IPS-18a (cell line): Measurements from ENCODE around the gene MBD3L1.

Source experiments
- H3K27ac ChIP-seq: one replicate; pipeline ENCODE4 v1.5.1; 2013; ENCODE audit warnings: low read length
- H3K27me3 ChIP-seq: one replicate; pipeline ENCODE4 v1.6.1; 2013; ENCODE audit warnings: mild to moderate bottlenecking, low read length; ENCODE audit not compliant: control insufficient read depth, insufficient read depth
- H3K36me3 ChIP-seq: one replicate; pipeline ENCODE4 v1.6.1; 2013; ENCODE audit warnings: low read depth, low read length; ENCODE audit not compliant: control insufficient read depth
- H3K4me1 ChIP-seq: one replicate; pipeline ENCODE4 v1.6.1; 2013; ENCODE audit warnings: low read depth, low read length; ENCODE audit not compliant: control insufficient read depth
- H3K4me3 ChIP-seq: one replicate; pipeline ENCODE4 v1.5.1; 2013; ENCODE audit warnings: low read length
- H3K9ac ChIP-seq: one replicate; pipeline ENCODE4 v1.6.1; 2013; ENCODE audit warnings: mild to moderate bottlenecking, low read length, moderate library complexity
- H3K9me3 ChIP-seq: one replicate; pipeline ENCODE4 v1.6.1; 2013; ENCODE audit warnings: low read depth, low read length; ENCODE audit not compliant: control insufficient read depth

Gene MBD3L1

DNA sequence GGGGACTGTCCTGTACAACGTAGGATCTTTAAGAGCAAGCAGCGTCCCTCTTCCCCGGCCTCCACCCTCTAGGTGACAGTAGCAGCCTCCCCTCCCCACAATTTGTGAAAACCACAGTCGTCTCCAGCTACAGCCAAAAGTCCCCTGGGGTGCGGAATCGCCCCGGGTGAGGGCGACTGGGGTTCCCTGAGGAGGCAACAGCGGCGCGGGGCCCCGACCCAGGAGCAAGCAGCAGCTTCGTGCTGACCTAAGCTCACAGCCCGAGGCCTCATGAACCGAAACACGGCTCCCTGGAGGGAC is 395 bp upstream of the MBD3L1 start:
- H3K36me3 ChIP-seq: no peaks in the 10 kb centered on the region

DNA sequence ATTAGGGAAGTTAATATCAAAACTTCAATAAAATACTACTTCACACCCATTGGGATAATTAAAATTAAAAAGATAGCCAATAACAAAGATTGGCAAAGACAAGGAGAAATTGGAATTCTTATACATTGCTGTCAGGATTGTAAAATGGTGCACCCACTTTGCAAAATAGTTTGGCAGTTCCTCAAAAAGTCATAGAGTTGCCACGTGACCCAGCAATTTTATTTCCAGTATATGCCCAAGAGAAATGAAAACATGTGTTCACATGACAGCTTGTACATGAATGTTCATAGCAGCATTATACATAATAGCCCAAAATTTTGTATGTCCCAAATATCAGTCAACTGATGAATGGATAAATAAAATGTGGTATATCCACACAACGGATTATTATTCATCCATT is 3.3 kb downstream of the MBD3L1 start:
- no peak overlapping the region for H3K9ac ChIP-seq
- H3K4me3 ChIP-seq: no peak overlapping the region
- H3K36me3 ChIP-seq: no peaks in the 10 kb centered on the region
- H3K27me3 ChIP-seq: no peaks in the 10 kb centered on the region
- H3K9me3 ChIP-seq: peaks cover 21% of the 10 kb centered on the region
- no peaks in the 10 kb centered on the region for H3K4me1 ChIP-seq
- H3K27ac ChIP-seq: no peak overlapping the region

More for the DNA sequence above, 395 bp upstream of the MBD3L1 start:
- Histone ChIP-seq H3K9me3 (peaks cover 1% of the 10 kb centered on the region), H3K4me1 (no peaks in the 10 kb centered on the region), H3K9ac (peak overlapping the region; percentile 68), H3K27ac (no peak overlapping the region), H3K4me3 (peak overlapping the region; percentile 78), H3K27me3 (no peaks in the 10 kb centered on the region)

DNA sequence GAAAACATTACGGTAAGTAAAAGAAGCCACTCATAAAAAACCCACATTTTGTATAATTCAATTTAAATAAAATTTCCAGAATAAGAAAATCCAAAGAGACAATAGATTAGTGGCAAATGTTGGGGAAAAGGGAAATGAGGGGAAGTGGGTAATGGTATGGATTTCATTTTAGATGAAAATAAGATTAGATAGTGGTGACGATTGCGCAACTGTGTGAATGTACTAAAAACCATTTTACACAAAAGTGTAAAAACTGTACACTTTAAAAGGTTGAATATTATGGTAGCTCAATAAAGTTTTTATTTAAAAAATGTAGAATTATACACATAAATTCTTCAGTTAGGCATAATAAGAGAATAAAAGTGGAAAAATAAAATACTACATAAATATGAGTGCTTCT is 3.7 kb downstream of the MBD3L1 start:
- no peak overlapping the region for H3K4me3 ChIP-seq
- H3K36me3 ChIP-seq: no peaks in the 10 kb centered on the region
- no peak overlapping the region for H3K9ac ChIP-seq
- no peaks in the 10 kb centered on the region for H3K27me3 ChIP-seq
- peaks cover 25% of the 10 kb centered on the region for H3K9me3 ChIP-seq
- H3K4me1 ChIP-seq: no peaks in the 10 kb centered on the region
- H3K27ac ChIP-seq: no peak overlapping the region

DNA sequence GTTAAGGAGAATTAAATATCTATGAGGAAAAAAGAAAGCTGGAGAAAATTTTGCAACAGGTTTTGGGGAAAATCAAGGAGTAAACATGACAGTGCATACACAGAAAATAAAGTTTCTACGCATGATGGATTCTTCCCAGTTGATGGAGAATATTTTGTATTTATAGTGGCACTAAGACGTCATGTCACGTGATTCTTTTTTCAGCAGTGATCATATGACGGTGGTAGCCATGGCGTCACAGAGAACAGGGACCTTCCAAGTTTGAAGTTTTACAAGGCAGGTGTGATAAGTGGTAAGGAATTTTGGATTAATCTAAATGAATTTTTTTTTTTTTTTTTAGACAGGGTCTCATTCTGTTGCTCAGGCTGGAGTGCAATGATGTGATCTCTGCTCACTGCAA is 8.5 kb downstream of the MBD3L1 start:
- H3K9me3 ChIP-seq: peaks cover 47% of the 10 kb centered on the region
- H3K9ac ChIP-seq: no peak overlapping the region
- H3K27me3 ChIP-seq: no peaks in the 10 kb centered on the region
- no peak overlapping the region for H3K27ac ChIP-seq
- no peaks in the 10 kb centered on the region for H3K4me1 ChIP-seq
- H3K4me3 ChIP-seq: no peak overlapping the region
- no peaks in the 10 kb centered on the region for H3K36me3 ChIP-seq

DNA sequence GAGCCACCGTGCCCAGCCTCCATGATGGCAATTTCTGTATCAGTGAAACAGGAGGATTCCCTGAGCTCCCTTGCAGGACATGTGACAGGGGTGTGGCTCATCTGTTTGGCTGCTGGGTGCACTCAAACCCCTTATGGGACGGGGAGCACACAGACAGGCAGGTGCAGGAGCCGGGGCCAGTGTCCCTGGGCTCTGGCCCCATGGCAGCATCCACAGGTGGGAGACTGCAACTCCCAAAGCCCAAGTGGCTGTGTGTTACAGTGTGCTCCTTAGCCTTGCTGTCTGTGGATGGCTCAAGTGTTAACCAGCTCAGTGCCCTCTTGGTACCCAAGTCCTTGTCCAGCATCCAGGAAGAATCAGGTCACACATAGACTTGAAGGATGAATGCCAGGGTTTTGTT is 14.6 kb downstream of the MBD3L1 start:
- no peak overlapping the region for H3K27ac ChIP-seq
- H3K9me3 ChIP-seq: peaks cover 54% of the 10 kb centered on the region
- no peaks in the 10 kb centered on the region for H3K4me1 ChIP-seq
- no peak overlapping the region for H3K4me3 ChIP-seq
- no peaks in the 10 kb centered on the region for H3K27me3 ChIP-seq
- H3K9ac ChIP-seq: no peak overlapping the region
- H3K36me3 ChIP-seq: no peaks in the 10 kb centered on the region

DNA sequence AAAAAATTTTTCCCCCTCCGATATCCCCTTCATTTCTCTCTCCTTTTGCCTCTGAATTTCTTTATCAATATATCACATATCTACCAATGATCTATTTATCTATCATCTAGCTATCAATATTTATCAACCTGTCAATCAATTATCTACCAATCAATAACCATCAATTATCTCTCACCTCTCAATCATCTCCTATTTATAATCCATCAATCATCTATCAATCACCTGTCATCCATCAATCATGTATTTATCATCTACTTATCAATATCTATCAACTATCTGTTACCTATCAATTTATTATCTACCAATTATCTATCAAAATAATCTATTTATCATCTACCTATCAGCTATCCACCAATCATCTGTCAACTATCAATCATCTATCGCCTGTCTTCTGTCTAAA is 17.1 kb downstream of the MBD3L1 start:
- Histone ChIP-seq H3K27ac (no peak overlapping the region), H3K27me3 (no peaks in the 10 kb centered on the region), H3K4me3 (no peak overlapping the region), H3K9me3 (peaks cover 48% of the 10 kb centered on the region), H3K9ac (no peak overlapping the region), H3K36me3 (no peaks in the 10 kb centered on the region), H3K4me1 (no peaks in the 10 kb centered on the region)

DNA sequence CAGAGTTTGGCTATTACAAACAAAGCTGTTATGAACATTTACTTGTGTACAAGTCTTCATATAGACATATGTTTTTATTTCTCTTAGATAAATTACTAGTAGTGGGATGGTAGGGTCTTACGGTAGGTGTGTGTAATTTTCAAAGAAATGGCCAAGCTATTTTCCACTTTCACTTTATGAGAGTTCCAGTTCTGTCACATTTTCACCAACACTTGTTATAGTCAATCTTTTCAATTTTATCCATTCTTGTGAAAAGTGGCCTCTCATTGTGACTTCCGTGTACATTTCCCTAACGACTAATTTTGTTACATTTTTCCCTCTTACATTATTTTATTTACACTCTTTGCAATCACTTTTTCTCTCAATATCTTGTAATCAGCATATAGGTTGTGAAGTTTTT is 18.3 kb downstream of the MBD3L1 start:
- H3K27ac ChIP-seq: no peak overlapping the region
- H3K36me3 ChIP-seq: no peaks in the 10 kb centered on the region
- no peak overlapping the region for H3K9ac ChIP-seq
- H3K4me3 ChIP-seq: no peak overlapping the region
- no peaks in the 10 kb centered on the region for H3K4me1 ChIP-seq
- H3K27me3 ChIP-seq: no peaks in the 10 kb centered on the region
- peaks cover 54% of the 10 kb centered on the region for H3K9me3 ChIP-seq

DNA sequence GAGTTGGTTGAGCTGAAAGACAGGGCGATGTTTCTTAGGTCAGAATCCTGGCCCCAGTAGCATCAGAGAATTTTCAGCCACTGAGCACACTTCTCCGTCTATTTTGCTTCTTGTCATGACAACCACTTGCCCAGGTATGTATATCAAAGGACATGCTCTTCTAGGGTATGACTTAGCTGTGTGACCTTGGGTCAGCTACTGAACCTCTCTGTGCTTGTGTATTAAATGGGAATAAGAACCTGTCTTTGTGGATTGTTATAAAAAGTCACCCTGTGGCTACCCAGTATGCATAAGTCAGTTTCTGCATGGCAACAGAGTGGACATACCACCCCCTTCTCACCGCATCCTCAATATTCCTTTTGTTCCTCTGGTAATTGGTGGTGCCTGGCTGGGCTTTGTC is 26.1 kb downstream of the MBD3L1 start:
- Histone ChIP-seq H3K36me3 (no peaks in the 10 kb centered on the region), H3K27me3 (no peaks in the 10 kb centered on the region), H3K9me3 (peaks cover 53% of the 10 kb centered on the region), H3K4me1 (no peaks in the 10 kb centered on the region), H3K4me3 (no peak overlapping the region), H3K9ac (no peak overlapping the region), H3K27ac (no peak overlapping the region)

DNA sequence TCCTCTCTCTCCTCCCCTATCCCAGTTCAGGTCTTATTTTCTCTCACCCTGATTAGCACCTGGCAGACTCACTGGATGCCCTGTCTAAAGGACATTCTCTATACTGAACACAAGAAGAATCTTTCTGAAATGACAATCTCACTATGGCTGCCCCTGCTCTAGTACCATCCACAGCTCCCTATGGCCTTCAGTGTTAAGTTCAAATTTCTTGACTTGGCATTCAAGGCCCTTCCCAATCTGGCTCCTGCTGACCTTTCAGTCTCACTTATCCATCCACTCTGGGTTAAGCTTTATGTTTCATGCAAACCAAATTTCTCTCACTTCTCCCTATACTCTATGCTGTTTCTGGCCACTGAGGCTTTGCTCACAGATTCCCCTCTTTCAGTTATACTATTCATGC is 34.2 kb downstream of the MBD3L1 start:
- no peak overlapping the region for H3K4me3 ChIP-seq
- no peak overlapping the region for H3K9ac ChIP-seq
- H3K27ac ChIP-seq: no peak overlapping the region
- H3K4me1 ChIP-seq: no peaks in the 10 kb centered on the region
- H3K9me3 ChIP-seq: peaks cover 74% of the 10 kb centered on the region
- H3K36me3 ChIP-seq: no peaks in the 10 kb centered on the region
- H3K27me3 ChIP-seq: no peaks in the 10 kb centered on the region

DNA sequence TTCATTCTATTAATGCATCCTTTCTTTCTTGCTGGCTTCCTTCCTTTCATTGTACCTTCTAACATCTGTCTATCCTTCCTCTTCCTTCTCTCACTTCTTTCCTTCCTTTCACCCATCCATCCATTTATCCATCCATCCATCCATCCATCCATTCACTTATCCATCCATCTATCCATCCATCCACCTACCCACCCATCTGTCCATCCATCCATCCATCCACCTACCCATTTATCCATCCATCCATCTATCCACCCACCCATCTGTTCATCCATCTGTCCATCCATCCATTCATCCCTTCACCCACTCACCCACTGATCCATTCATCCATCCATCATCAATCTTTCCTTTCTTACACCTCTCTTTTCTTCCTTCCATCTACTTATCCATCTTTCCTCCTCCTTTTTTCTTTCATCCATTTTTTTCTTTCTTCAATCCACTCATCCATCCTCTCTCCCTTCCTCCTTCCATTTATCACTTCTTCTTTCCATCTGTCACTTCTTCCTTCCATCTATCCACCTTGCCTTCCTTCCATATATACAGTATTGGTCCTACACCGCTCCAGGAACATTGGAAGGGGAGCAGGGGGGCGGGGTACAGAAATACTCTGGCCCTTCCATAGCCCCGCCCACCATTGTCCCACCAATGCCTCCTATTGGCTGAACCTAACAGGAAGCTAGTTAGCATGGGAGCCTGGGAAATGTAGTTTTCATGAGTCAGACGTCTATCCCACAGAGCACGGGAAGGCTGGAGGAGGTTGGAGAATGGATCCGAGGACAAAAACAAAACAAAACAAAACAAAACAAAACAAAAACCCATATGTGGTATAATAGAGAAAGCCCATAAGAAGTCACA is 45.9 kb downstream of the MBD3L1 start:
- no peak overlapping the region for H3K27ac ChIP-seq
- no peaks in the 10 kb centered on the region for H3K4me1 ChIP-seq
- H3K27me3 ChIP-seq: no peaks in the 10 kb centered on the region
- H3K4me3 ChIP-seq: no peak overlapping the region
- H3K9me3 ChIP-seq: peaks cover 71% of the 10 kb centered on the region
- H3K9ac ChIP-seq: no peak overlapping the region
- no peaks in the 10 kb centered on the region for H3K36me3 ChIP-seq

DNA sequence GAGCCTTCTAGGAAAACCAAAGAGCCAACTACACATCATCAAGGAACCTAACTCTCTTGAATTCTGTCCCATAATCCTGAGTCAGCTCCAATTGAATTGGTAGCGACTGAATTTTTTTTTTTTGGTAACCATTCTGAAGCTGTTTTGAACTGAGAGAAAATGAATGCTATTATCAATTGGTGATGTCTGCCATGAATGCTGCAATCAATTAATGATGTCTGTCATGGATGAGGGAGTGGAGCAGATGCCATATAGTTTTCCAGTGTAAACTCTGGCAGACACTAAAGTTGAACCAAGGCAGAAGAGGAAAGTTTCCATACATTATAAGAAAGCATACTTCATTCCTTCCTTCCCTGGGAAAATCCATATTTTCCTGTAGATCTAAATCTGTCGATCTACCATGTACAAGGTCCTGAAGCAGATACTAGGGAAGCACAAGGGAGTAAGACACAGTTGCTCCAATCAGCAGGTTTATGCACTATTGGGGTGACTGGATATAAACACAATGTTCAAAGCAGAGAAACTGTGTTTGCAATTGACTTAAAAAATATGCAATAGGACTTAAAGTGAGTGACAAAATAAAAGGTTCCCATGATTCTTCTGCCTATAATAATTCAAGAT is 48.8 kb downstream of the MBD3L1 start:
- Histone ChIP-seq H3K4me1 (no peaks in the 10 kb centered on the region), H3K27ac (no peak overlapping the region), H3K9ac (no peak overlapping the region), H3K36me3 (no peaks in the 10 kb centered on the region), H3K27me3 (no peaks in the 10 kb centered on the region), H3K4me3 (no peak overlapping the region), H3K9me3 (peaks cover 91% of the 10 kb centered on the region)

DNA sequence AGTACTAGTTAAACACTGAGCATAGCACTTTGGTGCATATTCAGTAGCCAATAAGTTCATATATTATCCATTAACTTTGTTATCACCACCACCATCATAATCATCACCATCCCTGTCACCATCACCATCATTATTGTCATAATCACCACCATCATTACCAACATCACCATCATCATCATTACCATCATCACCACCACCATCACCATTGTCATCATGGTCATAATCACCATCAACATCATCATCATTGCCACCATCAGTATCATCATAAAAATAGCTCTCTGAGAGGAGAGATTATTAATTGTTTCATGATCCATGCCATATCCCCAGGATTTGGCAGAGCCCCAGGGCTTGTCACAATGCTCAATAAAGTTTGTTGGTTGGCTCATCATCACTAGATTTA is 49.3 kb downstream of the MBD3L1 start:
- no peak overlapping the region for H3K27ac ChIP-seq
- peaks cover 91% of the 10 kb centered on the region for H3K9me3 ChIP-seq
- H3K4me1 ChIP-seq: no peaks in the 10 kb centered on the region
- no peak overlapping the region for H3K9ac ChIP-seq
- H3K36me3 ChIP-seq: no peaks in the 10 kb centered on the region
- no peaks in the 10 kb centered on the region for H3K27me3 ChIP-seq
- no peak overlapping the region for H3K4me3 ChIP-seq
